Measurements from ENCODE around the gene PNPLA2. TPM values are rescaled to one million over a fixed set of nuclear protein-coding genes. Genes with fewer than 3 reads are reported as not detected.

The PNPLA2 gene
- total RNA-seq, 1 donor from 2014 or later: 2.6 TPM

GRCh38 chr11:853682-854448 is 35.2 kb downstream of the PNPLA2 start:
- H3K79me2 ChIP-seq (ENCODE audit: low read depth): peaks cover 9% of the 10 kb centered on the region

DNA sequence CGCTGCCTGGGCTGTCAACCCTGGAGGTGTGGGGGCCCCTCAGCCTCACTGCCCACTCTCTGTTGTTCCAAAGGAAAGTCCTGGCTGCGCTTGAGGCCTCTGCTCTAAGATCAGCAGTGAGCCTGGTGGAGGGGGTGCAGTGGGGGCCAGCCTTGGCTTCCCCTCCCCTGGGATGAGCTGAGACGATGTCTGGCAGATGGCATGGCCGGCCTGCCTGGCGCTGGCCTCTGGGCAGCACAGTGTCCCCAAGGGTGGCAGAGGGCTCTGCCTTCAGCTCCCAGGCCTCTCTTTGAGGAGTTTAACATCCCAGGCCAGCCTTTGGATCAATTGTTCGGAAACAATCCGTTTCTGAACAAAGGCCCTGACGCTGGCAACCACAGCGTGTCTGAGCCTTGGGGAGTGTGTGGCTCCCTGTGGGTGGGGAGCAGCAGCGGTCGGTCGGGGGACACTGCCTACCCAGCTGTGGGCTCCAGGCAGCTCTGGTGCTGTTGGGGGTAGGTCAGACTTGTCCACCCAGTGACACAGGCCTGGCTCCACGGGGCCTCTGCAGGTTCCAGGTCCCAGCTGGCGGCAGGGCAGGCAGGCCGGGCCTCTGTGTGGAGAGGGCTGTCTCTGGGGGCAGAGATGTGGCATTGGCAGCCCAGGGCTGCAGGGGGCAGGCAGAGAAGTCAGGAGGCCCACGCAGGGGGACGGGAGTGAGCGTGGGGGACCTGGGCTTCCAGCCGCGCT is 36.1 kb downstream of the PNPLA2 start:
- Mint-ChIP-seq H3K4me1 (peaks cover 17% of the 10 kb centered on the region), H3K36me3 (no peaks in the 10 kb centered on the region), H3K4me3 (no peak overlapping the region), H3K27me3 (ENCODE audit: insufficient read depth, low read depth) (peaks cover 4% of the 10 kb centered on the region), H3K9me3 (no peaks in the 10 kb centered on the region), H3K27ac (no peak overlapping the region)
- Histone ChIP-seq H3K9ac (no peak overlapping the region), H3K4me1 (peaks cover 43% of the 10 kb centered on the region), H3K27ac (peak overlapping the region; percentile 66), H3K36me3 (no peaks in the 10 kb centered on the region), H4K20me1 (ENCODE audit: low read depth) (peaks cover 67% of the 10 kb centered on the region), H3F3A (ENCODE audit: low read depth) (peaks cover 26% of the 10 kb centered on the region), H3K9me3 (ENCODE audit: low read depth) (no peaks in the 10 kb centered on the region), H3K4me2 (peak overlapping the region; percentile 69), H2AFZ (replicated peaks) (no peak overlapping the region), H3K4me3 (no peak overlapping the region), H3K79me2 (ENCODE audit: low read depth) (peaks cover 9% of the 10 kb centered on the region), H3K27me3 (peaks cover 15% of the 10 kb centered on the region)
- peak; percentile 80 for DNase-seq (ENCODE audit: low spot score)
- TF ChIP-seq, protein P1, sequence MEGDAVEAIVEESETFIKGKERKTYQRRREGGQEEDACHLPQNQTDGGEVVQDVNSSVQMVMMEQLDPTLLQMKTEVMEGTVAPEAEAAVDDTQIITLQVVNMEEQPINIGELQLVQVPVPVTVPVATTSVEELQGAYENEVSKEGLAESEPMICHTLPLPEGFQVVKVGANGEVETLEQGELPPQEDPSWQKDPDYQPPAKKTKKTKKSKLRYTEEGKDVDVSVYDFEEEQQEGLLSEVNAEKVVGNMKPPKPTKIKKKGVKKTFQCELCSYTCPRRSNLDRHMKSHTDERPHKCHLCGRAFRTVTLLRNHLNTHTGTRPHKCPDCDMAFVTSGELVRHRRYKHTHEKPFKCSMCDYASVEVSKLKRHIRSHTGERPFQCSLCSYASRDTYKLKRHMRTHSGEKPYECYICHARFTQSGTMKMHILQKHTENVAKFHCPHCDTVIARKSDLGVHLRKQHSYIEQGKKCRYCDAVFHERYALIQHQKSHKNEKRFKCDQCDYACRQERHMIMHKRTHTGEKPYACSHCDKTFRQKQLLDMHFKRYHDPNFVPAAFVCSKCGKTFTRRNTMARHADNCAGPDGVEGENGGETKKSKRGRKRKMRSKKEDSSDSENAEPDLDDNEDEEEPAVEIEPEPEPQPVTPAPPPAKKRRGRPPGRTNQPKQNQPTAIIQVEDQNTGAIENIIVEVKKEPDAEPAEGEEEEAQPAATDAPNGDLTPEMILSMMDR (IDR thresholded peaks at IDR 0.05): no peak
- TF ChIP-seq EZH2 (IDR thresholded peaks at IDR 0.05): no peak
- no peak for TF ChIP-seq EZH2phosphoT487 (IDR thresholded peaks at IDR 0.05)

More at GRCh38 chr11:853682-854448, 35.2 kb downstream of the PNPLA2 start:
- DNase-seq (ENCODE audit: low spot score): no peak
- H3K36me3 Mint-ChIP-seq: no peaks in the 10 kb centered on the region
- peaks cover 64% of the 10 kb centered on the region for H4K20me1 ChIP-seq (ENCODE audit: low read depth)
- H3K27ac Mint-ChIP-seq: no peak overlapping the region
- H3K4me3 Mint-ChIP-seq: no peak overlapping the region
- TF ChIP-seq EZH2 (IDR thresholded peaks at IDR 0.05) (no peak), EZH2phosphoT487 (IDR thresholded peaks at IDR 0.05) (no peak)
- TF ChIP-seq, protein P1 (IDR thresholded peaks at IDR 0.05): no peak
- H3K4me2 ChIP-seq: peak overlapping the region; percentile 69
- no peak overlapping the region for H2AFZ ChIP-seq (replicated peaks)
- H3K4me1 Mint-ChIP-seq: peaks cover 17% of the 10 kb centered on the region
- H3K9me3 Mint-ChIP-seq: no peaks in the 10 kb centered on the region
- H3K27me3 Mint-ChIP-seq (ENCODE audit: insufficient read depth, low read depth): peaks cover 4% of the 10 kb centered on the region
- no peak overlapping the region for H3K9ac ChIP-seq
- H3K4me1 ChIP-seq: peaks cover 46% of the 10 kb centered on the region
- H3K4me3 ChIP-seq: no peak overlapping the region
- peaks cover 32% of the 10 kb centered on the region for H3F3A ChIP-seq (ENCODE audit: low read depth)
- no peaks in the 10 kb centered on the region for H3K36me3 ChIP-seq
- H3K9me3 ChIP-seq (ENCODE audit: low read depth): no peaks in the 10 kb centered on the region
- no peak overlapping the region for H3K27ac ChIP-seq
- H3K27me3 ChIP-seq: peaks cover 21% of the 10 kb centered on the region

DNA sequence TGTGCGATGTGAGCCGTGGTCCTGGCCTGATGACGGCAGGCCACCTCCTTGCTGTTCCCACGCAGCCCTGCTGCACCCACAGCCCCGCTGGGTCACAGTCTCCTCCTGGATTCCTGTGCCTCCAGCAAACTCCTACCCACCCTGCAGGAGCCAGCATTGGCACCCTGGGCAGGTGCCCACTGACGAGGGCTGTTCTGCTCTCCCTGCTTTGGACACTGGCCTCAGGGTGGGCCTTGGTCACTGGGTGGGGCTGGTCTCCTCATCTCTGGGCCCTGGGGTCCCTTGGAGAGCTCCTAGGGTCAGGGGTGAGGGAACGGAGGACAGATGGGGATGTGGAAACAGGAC is 36.6 kb downstream of the PNPLA2 start:
- Mint-ChIP-seq H3K27me3 (ENCODE audit: insufficient read depth, low read depth) (peaks cover 4% of the 10 kb centered on the region), H3K9me3 (no peaks in the 10 kb centered on the region), H3K4me1 (peaks cover 17% of the 10 kb centered on the region), H3K27ac (no peak overlapping the region), H3K36me3 (no peaks in the 10 kb centered on the region), H3K4me3 (peak overlapping the region; percentile 60)
- Histone ChIP-seq H3K4me1 (peaks cover 40% of the 10 kb centered on the region), H3K4me2 (peak overlapping the region; percentile 69), H3K4me3 (no peak overlapping the region), H3K9ac (no peak overlapping the region), H3F3A (ENCODE audit: low read depth) (peaks cover 24% of the 10 kb centered on the region), H3K36me3 (no peaks in the 10 kb centered on the region), H2AFZ (replicated peaks) (no peak overlapping the region), H3K27me3 (peaks cover 10% of the 10 kb centered on the region), H3K27ac (no peak overlapping the region), H4K20me1 (ENCODE audit: low read depth) (peaks cover 68% of the 10 kb centered on the region), H3K79me2 (ENCODE audit: low read depth) (peaks cover 9% of the 10 kb centered on the region), H3K9me3 (ENCODE audit: low read depth) (no peaks in the 10 kb centered on the region)
- no peak for DNase-seq (ENCODE audit: low spot score)
- TF ChIP-seq, protein P1 (IDR thresholded peaks at IDR 0.05): no peak
- TF ChIP-seq EZH2 (IDR thresholded peaks at IDR 0.05) (no peak), EZH2phosphoT487 (IDR thresholded peaks at IDR 0.05) (no peak)
